CD4-positive, alpha-beta T cell (primary cell): ENCODE data around the gene FARP1. TPM values are rescaled to one million over a fixed set of nuclear protein-coding genes. Genes with fewer than 3 reads are reported as not detected.
"Not testable (repeated sequence)": the region's sequence is repeated elsewhere in the genome, so short reads cannot be mapped to it uniquely, and the experiment has no call there.

Source experiments
- ATAC-seq: fragments of 200-7000 bp; cut with Tn5 transposase; one replicate; pipeline ENCODE4 v1.10.0; 2022; ENCODE audit warnings: mild to moderate bottlenecking; ENCODE audit not compliant: poor library complexity
- CTCF ChIA-PET: fragments of 350-600 bp; sonication (Branson Sonifier 250); formaldehyde crosslinking; loops from one replicate; lab custom pipeline; 2021; ENCODE audit warnings: antibody characterized with exemption, inconsistent platforms; lab: Charles Lee
- POLR2A ChIA-PET: fragments of 350-600 bp; sonication (Branson Sonifier 250); formaldehyde crosslinking; loops from one replicate; lab custom pipeline; 2021; ENCODE audit warnings: antibody characterized with exemption, inconsistent platforms; lab: Charles Lee
- DNase-seq, 14 experiments: peaks; one replicate each; pipeline ENCODE4 v3.0.0-alpha.2; 2013 to 2020; ENCODE audit warnings: mixed read lengths in 2 of 14
- H3K27ac ChIP-seq, 2 donors: one replicate each; pipeline versions ENCODE4 v1.5.1 to v1.7.0; 2013; ENCODE audit warnings: low read length in 2 of 2, low read depth in 1 of 2, mild to moderate bottlenecking in 1 of 2
- H3K27me3 ChIP-seq, 2 experiments: 1 replicate in 1 of 2; 2 replicates in 1 of 2; pipeline versions ENCODE4 v1.6.1 to v1.7.0; 2013; ENCODE audit warnings: low read length in 2 of 2, control low read depth in 1 of 2, mild to moderate bottlenecking in 1 of 2, moderate library complexity in 1 of 2; ENCODE audit not compliant: insufficient read depth in 2 of 2, control insufficient read depth in 1 of 2
- H3K36me3 ChIP-seq: one replicate; pipeline ENCODE4 v1.6.1; 2013; ENCODE audit warnings: low read length, control low read depth; ENCODE audit not compliant: insufficient read depth
- H3K4me1 ChIP-seq: one replicate; pipeline ENCODE4 v1.6.1; 2013; ENCODE audit warnings: low read length, control low read depth; ENCODE audit not compliant: insufficient read depth
- H3K4me3 ChIP-seq: one replicate; pipeline ENCODE4 v1.5.1; 2013; ENCODE audit warnings: mild to moderate bottlenecking, low read length, moderate library complexity
- H3K9me3 ChIP-seq, 2 experiments: 1 replicate in 1 of 2; 2 replicates in 1 of 2; pipeline versions ENCODE4 v1.6.1 to v1.7.0; 2013; ENCODE audit warnings: low read length in 2 of 2, mild to moderate bottlenecking in 2 of 2, control low read depth in 1 of 2, moderate library complexity in 1 of 2; ENCODE audit not compliant: control insufficient read depth in 1 of 2, insufficient read depth in 1 of 2
- H3K27ac Mint-ChIP-seq: one replicate; pipeline ENCODE4 v1.8.0; 2020; ENCODE audit warnings: mixed read lengths
- H3K27me3 Mint-ChIP-seq: one replicate; pipeline ENCODE4 v1.8.0; 2021; ENCODE audit warnings: mixed read lengths
- H3K36me3 Mint-ChIP-seq: one replicate; pipeline ENCODE4 v1.8.0; 2021; ENCODE audit warnings: low read depth, mixed read lengths
- H3K4me1 Mint-ChIP-seq: one replicate; pipeline ENCODE4 v1.8.0; 2021; ENCODE audit warnings: low read depth, mixed read lengths
- H3K4me3 Mint-ChIP-seq: one replicate; pipeline ENCODE4 v1.8.0; 2020; ENCODE audit warnings: mild to moderate bottlenecking, mixed read lengths
- H3K9me3 Mint-ChIP-seq: one replicate; pipeline ENCODE4 v1.8.0; 2020; ENCODE audit warnings: mixed read lengths
- intact Hi-C, 2 experiments: fragments of 100-400 bp; cut with DNase I in 1 of 2; cut with micrococcal nuclease in 1 of 2; formaldehyde crosslinking; loops; one replicate each; pipeline versions ENCODE4 v1.15.1 to v1.9.0; 2023 to 2025; cut with DNase I, micrococcal nuclease
- total RNA-seq, 174 experiments: library from RNA in 2 of 174; stranded (reverse) in 2 of 174; gene quantifications; one replicate each; pipeline ENCODE4 v1.2.3 and lab custom pipeline; 2021 to 2026
- TF ChIP-seq, protein P1 (sequence below): fragments of 200-600 bp; IDR thresholded peaks from one replicate; pipeline ENCODE4 v1.8.0; 2022; ENCODE audit warnings: antibody characterized with exemption, mild to moderate bottlenecking

The FARP1 gene
- total RNA-seq, 2 experiments from 2014 or later, result 0.30 TPM; not detected in 1

DNA sequence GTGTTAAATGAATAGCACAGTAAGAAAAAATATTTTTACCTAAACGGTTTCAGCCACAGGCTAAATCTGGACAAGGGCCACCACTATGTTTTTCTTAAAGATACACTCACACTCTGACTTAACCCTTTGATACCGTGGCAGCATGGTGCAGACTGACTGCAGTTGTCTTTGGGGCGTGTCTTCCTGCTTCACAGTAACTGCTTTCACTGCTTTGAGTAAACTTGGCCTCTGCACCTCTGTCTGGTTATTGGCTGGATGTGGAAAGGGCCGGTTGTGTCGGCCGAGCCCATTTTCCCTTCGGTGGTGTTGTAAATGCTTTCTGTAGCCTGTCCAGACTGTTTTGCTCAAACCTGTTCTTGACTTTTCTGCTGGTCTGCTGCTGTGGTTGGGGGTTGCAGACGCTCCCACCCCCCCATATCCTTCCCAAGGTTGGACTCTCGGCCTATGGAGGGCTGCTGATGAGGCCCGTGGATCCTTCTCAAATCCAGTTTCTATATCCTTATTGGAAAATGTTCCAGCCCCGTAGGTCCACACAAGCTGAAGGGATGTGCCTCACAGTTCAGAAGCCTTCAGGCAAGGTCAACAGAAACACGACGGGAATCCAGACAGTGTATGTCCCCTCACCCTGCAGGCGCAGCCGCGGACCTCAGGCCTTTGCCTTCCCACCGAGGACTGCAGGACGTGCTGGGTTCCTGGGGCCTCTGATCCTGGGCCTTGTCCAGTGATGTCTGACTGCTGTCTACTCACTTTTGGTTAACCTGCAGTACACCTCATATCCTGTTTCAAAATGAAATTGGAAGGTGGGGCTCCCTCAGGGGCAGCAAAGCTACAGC, 124.4 kb downstream of the FARP1 start:
- Histone ChIP-seq H3K27ac (no peak overlapping the region), H3K9me3 (no peaks in the 10 kb centered on the region), H3K4me1 (no peaks in the 10 kb centered on the region), H3K4me3 (no peak overlapping the region), H3K27me3 (no peaks in the 10 kb centered on the region), H3K36me3 (no peaks in the 10 kb centered on the region)
- no peak overlapping the region for H3K4me3 Mint-ChIP-seq
- intact Hi-C loops, result no loop called here
- no peak for ATAC-seq
- H3K9me3 Mint-ChIP-seq, result no peaks in the 10 kb centered on the region
- POLR2A ChIA-PET, result no interaction called here
- no peaks in the 10 kb centered on the region for H3K27me3 Mint-ChIP-seq
- no peak overlapping the region for H3K27ac Mint-ChIP-seq
- no peaks in the 10 kb centered on the region for H3K4me1 Mint-ChIP-seq
- CTCF ChIA-PET, result no interaction called here
- TF ChIP-seq, protein P1, sequence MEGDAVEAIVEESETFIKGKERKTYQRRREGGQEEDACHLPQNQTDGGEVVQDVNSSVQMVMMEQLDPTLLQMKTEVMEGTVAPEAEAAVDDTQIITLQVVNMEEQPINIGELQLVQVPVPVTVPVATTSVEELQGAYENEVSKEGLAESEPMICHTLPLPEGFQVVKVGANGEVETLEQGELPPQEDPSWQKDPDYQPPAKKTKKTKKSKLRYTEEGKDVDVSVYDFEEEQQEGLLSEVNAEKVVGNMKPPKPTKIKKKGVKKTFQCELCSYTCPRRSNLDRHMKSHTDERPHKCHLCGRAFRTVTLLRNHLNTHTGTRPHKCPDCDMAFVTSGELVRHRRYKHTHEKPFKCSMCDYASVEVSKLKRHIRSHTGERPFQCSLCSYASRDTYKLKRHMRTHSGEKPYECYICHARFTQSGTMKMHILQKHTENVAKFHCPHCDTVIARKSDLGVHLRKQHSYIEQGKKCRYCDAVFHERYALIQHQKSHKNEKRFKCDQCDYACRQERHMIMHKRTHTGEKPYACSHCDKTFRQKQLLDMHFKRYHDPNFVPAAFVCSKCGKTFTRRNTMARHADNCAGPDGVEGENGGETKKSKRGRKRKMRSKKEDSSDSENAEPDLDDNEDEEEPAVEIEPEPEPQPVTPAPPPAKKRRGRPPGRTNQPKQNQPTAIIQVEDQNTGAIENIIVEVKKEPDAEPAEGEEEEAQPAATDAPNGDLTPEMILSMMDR, result no peak
- H3K36me3 Mint-ChIP-seq, result no peaks in the 10 kb centered on the region
- DNase-seq, result no peak

DNA sequence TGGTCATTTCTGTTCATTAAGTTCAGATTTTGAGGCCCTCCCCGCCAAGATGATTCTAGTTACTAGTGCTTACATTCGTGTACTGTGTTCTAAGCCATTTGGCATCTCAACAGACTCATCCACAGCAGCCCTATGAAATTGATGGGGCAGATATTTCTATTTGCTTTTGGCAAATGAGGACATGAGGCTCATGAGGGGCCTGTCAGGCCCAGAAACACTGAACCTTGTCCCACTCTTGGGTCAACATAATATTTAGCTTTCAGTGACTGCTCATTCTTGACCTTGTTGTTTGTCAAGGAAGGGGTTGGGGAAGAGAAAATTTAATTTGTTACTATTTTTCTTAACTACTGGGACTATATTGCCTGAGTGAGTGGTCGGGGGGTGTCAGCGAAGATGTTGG, 126.5 kb downstream of the FARP1 start:
- H3K4me1 ChIP-seq, result no peaks in the 10 kb centered on the region
- Mint-ChIP-seq H3K4me3 (no peak overlapping the region), H3K9me3 (no peaks in the 10 kb centered on the region), H3K27me3 (no peaks in the 10 kb centered on the region), H3K4me1 (no peaks in the 10 kb centered on the region), H3K36me3 (no peaks in the 10 kb centered on the region), H3K27ac (no peak overlapping the region)
- intact Hi-C loops, result no loop called here
- H3K27me3 ChIP-seq, result no peaks in the 10 kb centered on the region
- no peaks in the 10 kb centered on the region for H3K36me3 ChIP-seq
- H3K27ac ChIP-seq, result no peak overlapping the region
- DNase-seq (no peak), ATAC-seq (no peak)
- TF ChIP-seq, protein P1, result no peak
- H3K4me3 ChIP-seq, result no peak overlapping the region
- ChIA-PET CTCF (no interaction called here), POLR2A (no interaction called here)
- H3K9me3 ChIP-seq, result no peaks in the 10 kb centered on the region

DNA sequence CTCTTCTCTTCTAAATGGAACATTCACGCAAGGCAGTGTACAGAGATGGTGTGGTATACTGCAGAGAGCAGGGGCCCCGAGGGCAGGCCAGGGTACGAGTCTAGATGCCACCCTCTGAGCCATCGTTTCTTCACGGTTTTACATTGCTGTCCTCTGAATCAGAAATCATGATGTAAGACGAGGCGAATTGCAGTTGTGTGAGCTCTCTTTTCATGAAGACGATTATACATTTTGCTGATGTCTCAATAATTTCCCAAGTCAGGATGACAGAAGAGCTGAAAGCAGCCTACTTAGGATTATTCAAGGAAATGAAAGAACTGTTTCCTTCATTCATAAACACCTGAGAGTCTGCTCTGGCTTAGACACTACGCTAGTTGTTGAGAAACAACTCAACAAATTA, 127.9 kb downstream of the FARP1 start:
- DNase-seq, result no peak
- Mint-ChIP-seq H3K4me3 (no peak overlapping the region), H3K36me3 (no peaks in the 10 kb centered on the region), H3K4me1 (no peaks in the 10 kb centered on the region), H3K9me3 (no peaks in the 10 kb centered on the region), H3K27ac (no peak overlapping the region), H3K27me3 (no peaks in the 10 kb centered on the region)
- ChIA-PET POLR2A (no interaction called here), CTCF (no interaction called here)
- no peak overlapping the region for H3K27ac ChIP-seq
- H3K4me3 ChIP-seq, result no peak overlapping the region
- TF ChIP-seq, protein P1, result no peak
- intact Hi-C loops, result no loop called here
- no peak for ATAC-seq
- H3K27me3 ChIP-seq, result no peaks in the 10 kb centered on the region
- H3K36me3 ChIP-seq, result no peaks in the 10 kb centered on the region
- no peaks in the 10 kb centered on the region for H3K9me3 ChIP-seq
- no peaks in the 10 kb centered on the region for H3K4me1 ChIP-seq

DNA sequence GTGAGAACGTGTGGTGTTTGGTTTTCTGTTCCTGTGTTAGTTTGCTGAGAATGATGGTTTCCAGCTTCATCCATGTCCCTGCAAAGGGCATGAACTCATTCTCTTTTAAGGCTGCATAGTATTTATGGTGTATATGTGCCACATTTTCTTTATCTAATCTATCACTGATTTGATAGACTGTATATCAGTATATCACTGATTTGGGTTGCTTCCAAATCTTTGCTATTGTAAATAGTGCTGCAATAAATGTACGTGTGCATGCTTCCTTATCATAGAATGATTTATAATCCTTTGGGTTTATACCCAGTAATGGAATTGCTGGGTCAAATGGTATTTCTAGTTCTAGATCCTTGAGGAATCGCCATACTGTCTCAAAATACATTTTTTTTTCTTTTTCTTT, 128.8 kb downstream of the FARP1 start:
- H3K27me3 Mint-ChIP-seq, H3K4me1 ChIP-seq, ATAC-seq, H3K4me1 Mint-ChIP-seq, H3K27me3 ChIP-seq, CTCF ChIA-PET, H3K9me3 ChIP-seq, H3K36me3 ChIP-seq, H3K27ac Mint-ChIP-seq, POLR2A ChIA-PET, H3K36me3 Mint-ChIP-seq, intact Hi-C loops, H3K4me3 ChIP-seq, H3K4me3 Mint-ChIP-seq, DNase-seq, H3K9me3 Mint-ChIP-seq, H3K27ac ChIP-seq: not testable (repeated sequence)
